ENCODE data around the gene HIPK1.

Gene HIPK1

DNA sequence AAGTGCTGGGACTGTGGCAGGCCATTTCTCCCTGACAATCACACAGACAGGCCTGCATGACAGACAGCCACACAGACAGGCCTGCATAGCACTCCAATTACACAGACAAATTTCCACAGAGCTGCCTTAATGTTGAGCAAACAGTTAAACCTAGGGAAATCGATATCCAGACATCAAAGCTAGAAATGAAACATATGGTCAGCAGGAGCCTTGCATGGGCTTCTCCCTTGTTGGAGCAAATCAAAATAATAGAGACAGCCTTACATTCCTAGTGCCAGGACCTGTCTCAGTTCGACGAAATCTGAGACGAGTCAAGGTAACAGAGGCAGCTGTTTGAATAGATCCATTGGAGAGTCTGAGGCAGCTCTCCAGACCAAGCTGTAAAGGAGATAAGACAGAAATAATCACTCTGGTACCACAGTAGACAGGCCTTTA, 92.6 kb downstream of the HIPK1 start:
- DNase-seq: no peak

- DNase-seq: no peak
These were observed 93.8 kb downstream of the HIPK1 start for GRCh38 chr1:114022877-114023276.

DNA sequence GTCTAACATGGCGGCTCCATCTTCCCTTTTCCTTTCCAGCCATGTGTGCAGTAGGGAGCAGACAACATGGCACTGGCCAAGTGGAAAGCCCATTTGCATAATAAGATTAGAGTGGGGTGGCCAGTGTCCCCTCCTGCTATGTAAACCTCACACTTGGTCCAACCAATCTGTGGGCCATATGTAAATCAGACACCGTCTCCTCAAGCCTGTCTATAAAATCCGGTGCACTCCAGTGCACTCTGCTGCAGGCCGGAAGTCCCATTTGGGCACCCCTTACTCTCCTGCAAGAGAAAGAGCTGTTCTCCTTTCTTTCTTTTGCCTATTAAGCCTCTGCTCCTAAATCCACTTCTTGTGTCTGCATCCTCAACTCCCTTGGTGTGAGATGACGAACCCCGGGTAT, 94.3 kb downstream of the HIPK1 start:
- no peak for DNase-seq

GRCh38 chr1:114024049-114024448, 94.9 kb downstream of the HIPK1 start:
- DNase-seq: no peak

DNA sequence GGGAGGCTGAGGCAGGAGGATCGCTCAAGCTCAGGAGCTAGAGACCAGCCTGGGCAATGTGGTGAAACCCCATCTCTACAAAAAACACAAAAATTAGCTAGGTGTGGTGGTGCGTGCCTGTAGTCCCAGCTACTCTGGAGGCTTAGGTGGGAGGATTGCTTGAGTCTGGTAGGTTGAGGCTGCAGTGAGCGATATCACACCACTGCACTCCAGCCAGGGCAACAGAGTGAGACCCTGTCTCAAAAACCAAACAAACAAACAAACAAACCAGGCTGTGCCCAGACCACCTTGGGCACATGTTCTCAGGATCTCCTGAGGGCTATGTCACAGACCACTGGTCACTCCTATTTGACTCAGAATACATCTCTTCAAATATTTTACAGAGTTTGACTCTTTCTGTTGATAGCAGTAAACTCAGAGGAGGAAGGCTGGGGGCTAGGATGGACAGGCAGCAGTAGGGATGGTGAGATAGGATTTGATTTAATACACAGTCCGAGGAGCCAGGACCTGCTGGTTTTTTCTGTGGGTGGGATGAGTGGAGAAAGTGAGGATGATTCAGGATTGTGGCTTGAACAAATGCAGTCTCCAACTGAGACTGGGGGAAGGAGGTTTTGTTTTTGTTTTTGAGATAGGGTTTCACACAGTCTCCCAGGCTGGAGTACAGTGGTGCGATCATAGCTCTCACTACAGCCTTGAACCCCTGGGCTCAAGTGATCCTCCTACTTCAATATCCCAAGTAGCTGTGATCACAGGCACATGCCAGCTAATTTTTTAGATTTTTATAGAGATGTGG, 96.7 kb downstream of the HIPK1 start:
- no peak for DNase-seq

DNA sequence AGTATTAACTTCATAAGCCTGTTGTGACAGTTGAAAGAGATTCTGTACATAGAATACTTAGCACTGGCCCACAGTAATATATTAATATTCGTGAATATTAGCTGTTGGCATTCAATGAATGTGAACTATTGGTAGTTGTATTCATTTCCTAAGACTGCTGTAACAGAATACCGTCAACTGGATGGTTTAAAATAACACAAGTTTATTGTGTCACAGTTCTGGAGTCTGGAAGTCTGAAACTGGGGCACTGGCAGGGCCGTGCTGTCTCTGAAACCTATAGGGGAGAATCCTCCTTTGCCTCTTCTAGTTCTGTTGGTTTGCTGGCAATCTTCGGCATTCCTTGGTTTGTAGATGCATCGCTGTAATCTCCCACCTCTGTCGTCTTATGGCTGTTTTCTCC, 97.7 kb downstream of the HIPK1 start:
- DNase-seq: no peak

Data from NCI-H1436 treated with DMSO at 0.1 percent for 48 hours (cell line).